Liver (tissue), 9 donors: ENCODE results near the gene BIRC7. TPM values are rescaled to one million over a fixed set of nuclear protein-coding genes. Genes with fewer than 3 reads are reported as not detected.

ENCODE experiments used
- DNase-seq: peaks from one replicate; pipeline ENCODE4 v3.0.0-alpha.2; 2017; ENCODE audit warnings: low spot score
- H3K27ac ChIP-seq, 2 donors: one replicate each; pipeline ENCODE4 v1.7.0; 2013; ENCODE audit warnings: inconsistent platforms in 2 of 2, low read length in 2 of 2, control low read depth in 1 of 2, low read depth in 1 of 2, mild to moderate bottlenecking in 1 of 2
- H3K27me3 ChIP-seq, 4 donors: one replicate each; pipeline versions ENCODE4 v1.6.1 to v1.7.0; 2013; ENCODE audit warnings: low read length in 3 of 4, inconsistent platforms in 1 of 4, mild to moderate bottlenecking in 1 of 4, moderate library complexity in 1 of 4; ENCODE audit not compliant: control insufficient read depth in 4 of 4, insufficient read depth in 4 of 4
- H3K36me3 ChIP-seq, 4 donors: one replicate each; pipeline versions ENCODE4 v1.6.1 to v1.7.0; 2013; ENCODE audit warnings: low read length in 3 of 4, mild to moderate bottlenecking in 3 of 4, low read depth in 1 of 4, moderate library complexity in 1 of 4; ENCODE audit not compliant: control insufficient read depth in 4 of 4, insufficient read depth in 3 of 4
- H3K4me1 ChIP-seq, 4 donors: one replicate each; pipeline versions ENCODE4 v1.6.1 to v1.7.0; 2013; ENCODE audit warnings: low read length in 3 of 4, mild to moderate bottlenecking in 3 of 4, moderate library complexity in 1 of 4; ENCODE audit not compliant: control insufficient read depth in 4 of 4, insufficient read depth in 4 of 4
- H3K4me3 ChIP-seq, 3 donors: one replicate each; pipeline versions ENCODE4 v1.6.1 to v1.7.0; 2013; ENCODE audit warnings: low read length in 3 of 3, control low read depth in 1 of 3, low read depth in 1 of 3, mild to moderate bottlenecking in 1 of 3
- H3K9ac ChIP-seq, 2 donors: one replicate each; pipeline ENCODE4 v1.7.0; 2013; ENCODE audit warnings: low read length in 2 of 2, mild to moderate bottlenecking in 2 of 2, moderate library complexity in 2 of 2, control low read depth in 1 of 2, low read depth in 1 of 2
- H3K9me3 ChIP-seq, 4 donors: one replicate each; pipeline versions ENCODE4 v1.6.1 to v1.7.0; 2013; ENCODE audit warnings: low read length in 3 of 4; ENCODE audit not compliant: control insufficient read depth in 4 of 4
- ATF3 ChIP-seq: IDR thresholded peaks from 2 replicates; pipeline ENCODE4 v1.6.1; 2016; ENCODE audit warnings: antibody characterized with exemption
- CTCF ChIP-seq: fragments of 150-350 bp; IDR thresholded peaks from 2 replicates; pipeline ENCODE4 v1.5.1; 2017; ENCODE audit warnings: improper control_type of control experiment, low read depth, low read length; ENCODE audit not compliant: missing input control
- EGR1 ChIP-seq, 2 donors: IDR thresholded peaks; 2 replicates each; pipeline ENCODE4 v1.6.1; 2016 to 2018; ENCODE audit warnings: antibody characterized with exemption in 2 of 2, low read depth in 2 of 2
- FOXA1 ChIP-seq: IDR thresholded peaks from 2 replicates; pipeline ENCODE4 v1.6.1; 2016; ENCODE audit warnings: antibody characterized with exemption
- FOXA2 ChIP-seq: IDR thresholded peaks from 2 replicates; pipeline ENCODE4 v1.6.1; 2016; ENCODE audit warnings: antibody characterized with exemption
- GABPA ChIP-seq, 2 donors: IDR thresholded peaks in 1 of 2; conservative IDR thresholded peaks in 1 of 2; 2 replicates each; pipeline ENCODE4 v1.6.1; 2016; ENCODE audit warnings: antibody characterized with exemption in 2 of 2, mild to moderate bottlenecking in 1 of 2, moderate library complexity in 1 of 2
- HNF4A ChIP-seq, 2 donors: conservative IDR thresholded peaks; 2 replicates each; pipeline ENCODE4 v1.6.1; 2016; ENCODE audit warnings: antibody characterized with exemption in 2 of 2, mild to moderate bottlenecking in 2 of 2
- HNF4G ChIP-seq: IDR thresholded peaks from 2 replicates; pipeline ENCODE4 v1.6.1; 2016; ENCODE audit warnings: antibody characterized with exemption
- JUND ChIP-seq, 2 donors: IDR thresholded peaks; 2 replicates each; pipeline ENCODE4 v1.6.1; 2016; ENCODE audit warnings: antibody characterized with exemption in 2 of 2
- MAX ChIP-seq: IDR thresholded peaks from 2 replicates; pipeline ENCODE4 v1.6.1; 2016; ENCODE audit warnings: antibody characterized with exemption
- RAD21 ChIP-seq, 2 donors: IDR thresholded peaks; 2 replicates each; pipeline ENCODE4 v1.6.1; 2016; ENCODE audit warnings: antibody characterized with exemption in 2 of 2, mild to moderate bottlenecking in 2 of 2
- REST ChIP-seq: IDR thresholded peaks from 2 replicates; pipeline ENCODE4 v1.6.1; 2016; ENCODE audit warnings: antibody characterized with exemption, mild to moderate bottlenecking
- RXRA ChIP-seq, 2 donors: IDR thresholded peaks; 2 replicates each; pipeline ENCODE4 v1.6.1; 2017 to 2018; ENCODE audit warnings: antibody characterized with exemption in 2 of 2, mild to moderate bottlenecking in 1 of 2
- SP1 ChIP-seq: IDR thresholded peaks from 2 replicates; pipeline ENCODE4 v1.6.1; 2018; ENCODE audit warnings: antibody characterized with exemption, mild to moderate bottlenecking
- TAF1 ChIP-seq: conservative IDR thresholded peaks from 2 replicates; pipeline ENCODE4 v1.6.1; 2016; ENCODE audit warnings: antibody characterized with exemption, mild to moderate bottlenecking
- YY1 ChIP-seq: IDR thresholded peaks from 2 replicates; pipeline ENCODE4 v1.6.1; 2016; ENCODE audit warnings: antibody characterized with exemption, mild to moderate bottlenecking
- WGBS: extraction: QIAGEN DNeasy Blood & Tissue Kit; methylation state at CpG from one replicate; pipeline ENCODE4 v1.1.7; 2013; 5-methylcytosine and 5-hydroxymethylcytosine counted together
- polyA plus RNA-seq, 2 donors: library from polyadenylated mRNA; stranded (reverse) in 1 of 2; unstranded in 1 of 2; fragments of 200-250 nt in 1 of 2; fragments of >200 nt in 1 of 2; fragmentation: Nextera tagmentation in 1 of 2; extraction: Ambion mirVana in 1 of 2; gene quantifications; one replicate each; pipeline versions ENCODE4 v1.2.1 to v1.2.3, GENCODE V29; 2013 to 2015
- total RNA-seq, 2 donors: library from RNA; depleted of rRNA; stranded (reverse); fragments of >200 nt; gene quantifications; one replicate each; pipeline ENCODE4 v1.2.3, GENCODE V29; 2014
- TF ChIP-seq, protein P1 (sequence below): IDR thresholded peaks from 2 replicates; pipeline ENCODE4 v1.6.1; 2016; ENCODE audit warnings: antibody characterized with exemption
- donor health status: healthy.
- donor health status: healthy.
- donor health status: healthy.
- donor health status: healthy.
- donor health status: healthy.

Gene BIRC7
- total and polyA plus RNA-seq, 4 donors = 0.23 TPM; not detected in 3

DNA sequence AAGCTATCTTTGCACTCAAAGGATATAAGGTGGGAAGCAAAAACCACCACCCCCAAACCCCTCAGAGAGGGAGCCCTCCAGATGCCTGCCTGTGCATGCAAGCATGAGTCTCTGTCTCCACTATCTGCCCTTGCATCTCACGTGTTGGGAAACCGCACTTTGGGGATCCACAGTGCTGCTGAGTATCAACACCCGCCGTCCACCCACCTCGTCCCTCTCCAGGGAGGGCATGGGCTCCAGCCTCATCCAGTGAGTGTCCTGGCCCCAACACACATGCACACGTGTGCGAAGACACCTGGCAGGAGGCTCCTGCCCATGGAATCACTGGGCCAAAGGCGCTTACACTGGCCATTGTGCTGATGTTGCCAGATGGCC is 16.3 kb upstream of the BIRC7 start:
- Histone ChIP-seq H3K9ac (no peak overlapping the region), H3K36me3 (no peaks in the 10 kb centered on the region), H3K27ac (no peak overlapping the region), H3K27me3 (no peaks in the 10 kb centered on the region), H3K4me1 (peaks cover 6 to 19% (median 14%) of the 10 kb centered on the region in 4 donors), H3K9me3 (no peaks in the 10 kb centered on the region), H3K4me3 (no peak overlapping the region)
- 76% methylated on average over 8 of the region's 8 CpGs for WGBS
- TF ChIP-seq HNF4A (conservative IDR thresholded peaks at IDR 0.05) (no peak), MAX (no peak), CTCF (no peak), ATF3 (no peak), RXRA (IDR thresholded peaks at IDR 0.05) (no peak), YY1 (no peak), JUND (IDR thresholded peaks at IDR 0.05) (no peak), TAF1 (no peak), RAD21 (IDR thresholded peaks at IDR 0.05) (no peak), REST (no peak), EGR1 (IDR thresholded peaks at IDR 0.05; ENCODE audit: low read depth in 2 of 2) (no peak)
- DNase-seq = no peak

GRCh38 chr20:63219866-63220521 is 15.7 kb upstream of the BIRC7 start:
- no peaks in the 10 kb centered on the region for H3K36me3 ChIP-seq
- H3K27ac ChIP-seq = no peak overlapping the region
- no peaks in the 10 kb centered on the region for H3K27me3 ChIP-seq
- TF ChIP-seq HNF4G = no peak
- TF ChIP-seq FOXA2 = no peak
- TF ChIP-seq ATF3 = no peak
- TF ChIP-seq RXRA (IDR thresholded peaks at IDR 0.05) = no peak
- TF ChIP-seq MAX = no peak
- no peak for TF ChIP-seq TAF1
- no peak for TF ChIP-seq RAD21 (IDR thresholded peaks at IDR 0.05)
- no peak for TF ChIP-seq GABPA (IDR thresholded peaks at IDR 0.05 in 1 of 2, conservative IDR thresholded peaks at IDR 0.05 in 1 of 2)
- no peak for TF ChIP-seq HNF4A (conservative IDR thresholded peaks at IDR 0.05)
- TF ChIP-seq, protein P1, sequence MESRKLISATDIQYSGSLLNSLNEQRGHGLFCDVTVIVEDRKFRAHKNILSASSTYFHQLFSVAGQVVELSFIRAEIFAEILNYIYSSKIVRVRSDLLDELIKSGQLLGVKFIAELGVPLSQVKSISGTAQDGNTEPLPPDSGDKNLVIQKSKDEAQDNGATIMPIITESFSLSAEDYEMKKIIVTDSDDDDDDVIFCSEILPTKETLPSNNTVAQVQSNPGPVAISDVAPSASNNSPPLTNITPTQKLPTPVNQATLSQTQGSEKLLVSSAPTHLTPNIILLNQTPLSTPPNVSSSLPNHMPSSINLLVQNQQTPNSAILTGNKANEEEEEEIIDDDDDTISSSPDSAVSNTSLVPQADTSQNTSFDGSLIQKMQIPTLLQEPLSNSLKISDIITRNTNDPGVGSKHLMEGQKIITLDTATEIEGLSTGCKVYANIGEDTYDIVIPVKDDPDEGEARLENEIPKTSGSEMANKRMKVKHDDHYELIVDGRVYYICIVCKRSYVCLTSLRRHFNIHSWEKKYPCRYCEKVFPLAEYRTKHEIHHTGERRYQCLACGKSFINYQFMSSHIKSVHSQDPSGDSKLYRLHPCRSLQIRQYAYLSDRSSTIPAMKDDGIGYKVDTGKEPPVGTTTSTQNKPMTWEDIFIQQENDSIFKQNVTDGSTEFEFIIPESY = no peak
- TF ChIP-seq FOXA1 = no peak
- no peak for TF ChIP-seq SP1
- TF ChIP-seq REST = no peak
- H3K9ac ChIP-seq = no peak overlapping the region
- no peaks in the 10 kb centered on the region for H3K9me3 ChIP-seq
- no peak for DNase-seq
- H3K4me3 ChIP-seq = no peak overlapping the region
- WGBS = 78% methylated on average over 25 of the region's 25 CpGs
- H3K4me1 ChIP-seq = peaks cover 6 to 13% (median 9%) of the 10 kb centered on the region in 4 donors
